Measurements from ENCODE around the gene SULT1C4. TPM values are rescaled to one million over a fixed set of nuclear protein-coding genes. Genes with fewer than 3 reads are reported as not detected.

SULT1C4 gene
- total and polyA plus RNA-seq, 2 experiments from 2014 or later, result 0.87 to 2.1 TPM

GRCh38 chr2:108378851-108379250 lies 1.1 kb downstream of the SULT1C4 start:
- Histone ChIP-seq H3K4me2 (no peak overlapping the region), H3K4me1 (ENCODE audit: insufficient read depth) (peaks cover 36% of the 10 kb centered on the region), H2AFZ (no peak overlapping the region), H3K4me3 (no peak overlapping the region), H3K36me3 (ENCODE audit: insufficient read depth) (no peaks in the 10 kb centered on the region), H4K20me1 (replicated peaks; ENCODE audit: insufficient read depth) (no peaks in the 10 kb centered on the region), H3F3A (replicated peaks; ENCODE audit: low read depth) (no peaks in the 10 kb centered on the region), H3K27me3 (ENCODE audit: insufficient read depth) (no peaks in the 10 kb centered on the region), H3K27ac (ENCODE audit: low read depth) (no peak overlapping the region), H3K9me2 (ENCODE audit: insufficient read depth) (no peaks in the 10 kb centered on the region), H3K79me2 (replicated peaks; ENCODE audit: insufficient read depth) (no peaks in the 10 kb centered on the region)
- no peaks in the 10 kb centered on the region for H3K9me3 Mint-ChIP-seq
- H3K4me1 Mint-ChIP-seq, result peaks cover 47% of the 10 kb centered on the region
- DNase-seq (ENCODE audit: low spot score), result no peak
- H3K36me3 Mint-ChIP-seq (ENCODE audit: low read depth), result peaks cover 4% of the 10 kb centered on the region; the same call in 1 of the 3 replicates
- no peak for TF ChIP-seq POLR2AphosphoS5 (IDR thresholded peaks at IDR 0.05; ENCODE audit: low read depth)
- ATAC-seq, result no peak
- H3K4me3 Mint-ChIP-seq, result no peak overlapping the region
- H3K27ac Mint-ChIP-seq, result no peak overlapping the region
- H3K27me3 Mint-ChIP-seq (ENCODE audit: insufficient read depth, low read depth, poor library complexity), result peaks cover 7% of the 10 kb centered on the region

GRCh38 chr2:108382196-108382595 lies 4.4 kb downstream of the SULT1C4 start:
- Histone ChIP-seq H3K4me2 (peak overlapping the region; percentile 33; the same call in 1 of the 2 replicates), H3K4me1 (ENCODE audit: insufficient read depth) (peaks cover 23% of the 10 kb centered on the region), H3K36me3 (ENCODE audit: insufficient read depth) (no peaks in the 10 kb centered on the region), H3F3A (replicated peaks; ENCODE audit: low read depth) (no peaks in the 10 kb centered on the region), H2AFZ (peak overlapping the region; percentile 15; the same call in 1 of the 2 replicates), H3K4me3 (no peak overlapping the region), H3K27ac (ENCODE audit: low read depth) (peak overlapping the region; percentile 41), H3K27me3 (ENCODE audit: insufficient read depth) (no peaks in the 10 kb centered on the region), H4K20me1 (replicated peaks; ENCODE audit: insufficient read depth) (no peaks in the 10 kb centered on the region), H3K9me2 (ENCODE audit: insufficient read depth) (no peaks in the 10 kb centered on the region), H3K79me2 (replicated peaks; ENCODE audit: insufficient read depth) (no peaks in the 10 kb centered on the region)
- no peak for TF ChIP-seq EZH2 (IDR thresholded peaks at IDR 0.05; ENCODE audit: low read depth, unreplicated experiment)
- TF ChIP-seq ZNF331 (CRISPR knock-in tag; IDR thresholded peaks at IDR 0.05; ENCODE audit: low read depth), result no peak
- no peak for TF ChIP-seq REST (IDR thresholded peaks at IDR 0.05; ENCODE audit: unreplicated experiment)
- no peak for TF ChIP-seq CTCF (conservative IDR thresholded peaks at IDR 0.05; ENCODE audit: low read depth in 2 of 2)
- Mint-ChIP-seq H3K4me3 (no peak overlapping the region), H3K27ac (peak overlapping the region; percentile 45; the same call in 1 of the 2 replicates), H3K36me3 (ENCODE audit: low read depth) (peaks cover 4% of the 10 kb centered on the region; the same call in 1 of the 3 replicates), H3K9me3 (no peaks in the 10 kb centered on the region), H3K4me1 (peaks cover 35% of the 10 kb centered on the region), H3K27me3 (ENCODE audit: insufficient read depth, low read depth, poor library complexity) (peaks cover 9% of the 10 kb centered on the region)
- DNase-seq (ENCODE audit: low spot score) (peak; percentile 15), ATAC-seq (no peak)

All from GM23338 (cell line).